Transverse colon (tissue), 4 donors: ENCODE results near the gene RBM38. TPM values are rescaled to one million over a fixed set of nuclear protein-coding genes. Genes with fewer than 3 reads are reported as not detected.

Experiments
- DNase-seq: peaks from one replicate; pipeline ENCODE4 v3.0.0-alpha.2; 2019
- H3K27ac ChIP-seq, 4 donors: fragments of 200-600 bp; sonication (generic); 2 replicates each; pipeline ENCODE4 v1.5.1; 2016 to 2018; ENCODE audit warnings: inconsistent platforms in 4 of 4
- H3K27me3 ChIP-seq: fragments of 200-600 bp; sonication (generic); 2 replicates; pipeline ENCODE4 v1.5.1; 2017; ENCODE audit warnings: inconsistent platforms
- H3K36me3 ChIP-seq, 4 donors: fragments of 200-600 bp; sonication (generic); 2 replicates each; pipeline ENCODE4 v1.5.1; 2017 to 2019; ENCODE audit warnings: inconsistent platforms in 4 of 4
- H3K4me1 ChIP-seq, 4 donors: fragments of 200-600 bp; sonication (generic); 2 replicates each; pipeline ENCODE4 v1.5.1; 2017 to 2020; ENCODE audit warnings: inconsistent platforms in 4 of 4
- H3K4me3 ChIP-seq, 4 donors: fragments of 200-600 bp; sonication (generic); 1 replicate in 1 of 4; 2 replicates in 3 of 4; pipeline versions ENCODE4 v1.5.1 to v1.6.1; 2017 to 2019; ENCODE audit warnings: inconsistent platforms in 4 of 4
- H3K9me3 ChIP-seq, 2 donors: fragments of 200-600 bp; sonication (generic); 2 replicates each; pipeline ENCODE4 v1.5.1; 2017 to 2019; ENCODE audit warnings: inconsistent platforms in 2 of 2
- EP300 ChIP-seq: sonication (generic); formaldehyde crosslinking; IDR thresholded peaks from one replicate; pipeline ENCODE4 v1.6.1; 2017; ENCODE audit warnings: antibody characterized with exemption, low read depth
- POLR2A ChIP-seq: fragments of 450-650 bp; IDR thresholded peaks from one replicate; pipeline ENCODE4 v1.6.1; 2016; ENCODE audit warnings: antibody characterized with exemption, mild to moderate bottlenecking, moderate library complexity
- POLR2AphosphoS5 ChIP-seq, 3 donors: sonication (generic); formaldehyde crosslinking; IDR thresholded peaks; one replicate each; pipeline ENCODE4 v1.6.1; 2016; ENCODE audit warnings: antibody characterized with exemption in 3 of 3
- WGBS, 2 donors: methylation state at CpG; one replicate each; pipeline ENCODE4 v1.1.5; 2018; ENCODE audit warnings: low coverage in 1 of 2; 5-methylcytosine and 5-hydroxymethylcytosine counted together
- in situ Hi-C, 4 donors: fragments of 200-750 bp; cut with MboI; loops; one replicate each; pipeline versions ENCODE4 v1.15.0 to v1.15.1; 2017; ENCODE audit warnings: low sequenced_read_pairs in 3 of 4, low pct_ligation_motif_present in 1 of 4, low pct_unique_long_range_greater_than_20kb in 1 of 4
- intact Hi-C: fragments of 100-400 bp; cut with DNase I; formaldehyde crosslinking; loops from one replicate; pipeline ENCODE4 v1.15.1; 2023; ENCODE audit warnings: low total_unique reads
- total RNA-seq, 4 donors: library from RNA; depleted of rRNA; stranded (reverse); fragments of >200 nt; gene quantifications; one replicate each; pipeline ENCODE4 v1.1.0, GENCODE V29; 2016
- TF ChIP-seq, protein P1 (sequence below), 5 experiments: fragments of 200-600 bp in 3 of 5; fragments of 450-650 bp in 2 of 5; sonication (generic) in 3 of 5; IDR thresholded peaks; 1 replicate in 2 of 5; 2 replicates in 3 of 5; pipeline ENCODE4 v1.5.1; 2016 to 2017; ENCODE audit warnings: antibody characterized with exemption in 5 of 5, inconsistent platforms in 3 of 5, mild to moderate bottlenecking in 2 of 5, moderate library complexity in 1 of 5

RBM38 gene
- total RNA-seq, 4 donors from 2014 or later = 26.5 to 37.4 (median 30.4) TPM

DNA sequence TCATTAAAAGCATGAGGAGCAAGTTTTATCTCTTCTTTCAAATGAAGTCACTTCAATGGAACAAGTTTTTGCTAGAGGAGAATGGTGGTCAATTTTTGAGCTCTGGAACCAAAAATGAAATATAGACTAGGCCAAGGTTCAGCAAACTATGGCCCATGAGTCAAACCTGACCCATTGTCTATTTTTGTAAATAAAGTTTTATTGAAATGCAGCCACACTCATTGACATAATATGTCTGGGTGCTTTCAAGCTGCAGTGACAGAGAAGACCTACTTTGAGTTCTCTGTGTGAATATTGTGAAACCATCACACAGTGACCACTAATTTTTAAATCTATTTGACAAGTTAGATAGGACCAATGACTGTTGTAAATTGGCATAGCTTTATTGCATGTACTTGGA is 26.7 kb upstream of the RBM38 start:
- Histone ChIP-seq H3K36me3 (peaks cover 0 to 47% (median 14%) of the 10 kb centered on the region in 4 donors), H3K27me3 (no peaks in the 10 kb centered on the region), H3K27ac (no peak overlapping the region), H3K4me3 (no peak overlapping the region), H3K9me3 (no peaks in the 10 kb centered on the region), H3K4me1 (no peaks in the 10 kb centered on the region)
- intact Hi-C loops = no loop called here
- DNase-seq = no peak
- TF ChIP-seq, protein P1, sequence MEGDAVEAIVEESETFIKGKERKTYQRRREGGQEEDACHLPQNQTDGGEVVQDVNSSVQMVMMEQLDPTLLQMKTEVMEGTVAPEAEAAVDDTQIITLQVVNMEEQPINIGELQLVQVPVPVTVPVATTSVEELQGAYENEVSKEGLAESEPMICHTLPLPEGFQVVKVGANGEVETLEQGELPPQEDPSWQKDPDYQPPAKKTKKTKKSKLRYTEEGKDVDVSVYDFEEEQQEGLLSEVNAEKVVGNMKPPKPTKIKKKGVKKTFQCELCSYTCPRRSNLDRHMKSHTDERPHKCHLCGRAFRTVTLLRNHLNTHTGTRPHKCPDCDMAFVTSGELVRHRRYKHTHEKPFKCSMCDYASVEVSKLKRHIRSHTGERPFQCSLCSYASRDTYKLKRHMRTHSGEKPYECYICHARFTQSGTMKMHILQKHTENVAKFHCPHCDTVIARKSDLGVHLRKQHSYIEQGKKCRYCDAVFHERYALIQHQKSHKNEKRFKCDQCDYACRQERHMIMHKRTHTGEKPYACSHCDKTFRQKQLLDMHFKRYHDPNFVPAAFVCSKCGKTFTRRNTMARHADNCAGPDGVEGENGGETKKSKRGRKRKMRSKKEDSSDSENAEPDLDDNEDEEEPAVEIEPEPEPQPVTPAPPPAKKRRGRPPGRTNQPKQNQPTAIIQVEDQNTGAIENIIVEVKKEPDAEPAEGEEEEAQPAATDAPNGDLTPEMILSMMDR (IDR thresholded peaks at IDR 0.05) = no peak
- no peak for TF ChIP-seq EP300
- TF ChIP-seq POLR2A = no peak
- no peak for TF ChIP-seq POLR2AphosphoS5 (IDR thresholded peaks at IDR 0.05)
- in situ Hi-C loops = no loop called here

DNA sequence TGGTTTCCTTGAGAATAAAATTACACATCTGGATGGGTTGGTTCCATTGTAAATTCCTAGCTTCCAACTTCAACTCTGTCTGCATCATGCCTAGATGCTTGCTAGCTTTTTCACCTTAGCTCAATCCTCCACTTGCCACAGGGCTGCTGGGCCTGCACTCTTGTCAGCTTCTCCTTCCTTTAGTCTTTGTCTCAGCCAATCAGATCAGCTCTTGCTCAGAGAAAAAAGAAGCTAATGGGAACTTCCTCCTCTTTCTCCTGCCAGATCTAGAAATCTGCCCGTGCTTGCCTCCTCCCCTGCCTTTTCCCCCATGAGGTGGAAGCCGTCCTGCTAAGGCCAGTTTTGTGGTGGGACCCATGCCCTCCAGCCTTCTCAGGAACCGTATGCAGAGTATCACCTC is 21.6 kb upstream of the RBM38 start:
- Histone ChIP-seq H3K27ac (no peak overlapping the region), H3K27me3 (no peaks in the 10 kb centered on the region), H3K36me3 (peaks cover 0 to 73% (median 36%) of the 10 kb centered on the region in 4 donors), H3K9me3 (no peaks in the 10 kb centered on the region), H3K4me3 (no peak overlapping the region), H3K4me1 (peaks cover 0 to 3% (median 0%) of the 10 kb centered on the region in 4 donors)
- in situ Hi-C loops (no loop called here), intact Hi-C loops (no loop called here)
- WGBS, 2 donors = 95% methylated on average over 3 of the region's 3 CpGs; no CpG with 5 or more reads in 1 of the 2 donors
- TF ChIP-seq, protein P1 (IDR thresholded peaks at IDR 0.05) = no peak
- TF ChIP-seq EP300 = no peak
- TF ChIP-seq POLR2A = no peak
- no peak for TF ChIP-seq POLR2AphosphoS5 (IDR thresholded peaks at IDR 0.05)
- DNase-seq = no peak

DNA sequence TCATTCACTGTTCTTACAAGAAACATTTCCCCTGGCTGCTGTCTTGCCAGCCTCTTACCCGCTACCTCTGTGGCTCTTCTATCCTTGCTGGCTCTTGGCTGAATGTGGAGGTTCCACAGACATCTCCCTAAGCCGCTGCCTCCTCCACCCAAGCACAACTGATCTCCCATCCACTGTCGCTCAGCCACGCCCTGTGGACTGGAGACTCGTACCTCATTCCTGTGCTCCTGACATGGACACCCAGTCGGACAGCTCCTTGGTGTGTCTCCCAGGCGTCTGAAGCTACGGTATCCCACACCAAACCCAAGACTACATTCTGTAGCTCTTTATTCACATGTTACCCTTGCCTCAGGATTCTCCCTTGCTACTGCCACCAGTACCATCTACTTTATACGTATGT is 20.9 kb upstream of the RBM38 start:
- Histone ChIP-seq H3K4me1 (peaks cover 0 to 3% (median 0%) of the 10 kb centered on the region in 4 donors), H3K36me3 (peaks cover 0 to 76% (median 37%) of the 10 kb centered on the region in 4 donors), H3K27ac (no peak overlapping the region), H3K27me3 (no peaks in the 10 kb centered on the region), H3K9me3 (no peaks in the 10 kb centered on the region), H3K4me3 (no peak overlapping the region)
- TF ChIP-seq EP300 (no peak), POLR2AphosphoS5 (IDR thresholded peaks at IDR 0.05) (no peak), POLR2A (no peak)
- TF ChIP-seq, protein P1 (IDR thresholded peaks at IDR 0.05) = no peak
- in situ Hi-C loops = no loop called here
- 91 to 98% methylated on average over 9 of the region's 9 CpGs for WGBS, 2 donors
- intact Hi-C loops = loop anchor here (10.0 kb wide), 1 partner anchor 224 kb away; no protein-coding TSS in a partner anchor
- DNase-seq = no peak

DNA sequence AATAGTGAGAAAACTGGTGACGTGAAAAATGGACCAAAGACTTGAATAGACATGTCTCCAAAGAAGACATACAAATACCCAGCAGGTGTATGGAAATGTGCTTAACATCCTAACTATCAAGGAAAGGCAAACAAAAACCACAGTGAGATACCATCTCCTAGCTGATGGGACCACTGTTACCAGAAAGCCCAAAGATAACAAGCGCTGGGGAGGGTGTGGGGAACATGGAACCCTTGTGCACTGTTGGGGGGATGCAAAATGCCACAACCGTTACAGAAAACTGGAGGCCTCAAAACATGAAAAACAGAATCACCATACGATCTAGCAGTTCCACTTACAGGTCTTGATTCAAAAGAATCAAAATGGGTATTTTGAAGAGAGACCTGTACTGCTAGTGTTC is 19.8 kb upstream of the RBM38 start:
- 81 to 87% methylated on average over 4 of the region's 4 CpGs for WGBS, 2 donors
- intact Hi-C loops = loop anchor here (10.0 kb wide), 1 partner anchor 223 kb away; no protein-coding TSS in a partner anchor
- in situ Hi-C loops = no loop called here
- no peak for DNase-seq
- H3K27me3 ChIP-seq = no peaks in the 10 kb centered on the region
- TF ChIP-seq POLR2A = no peak
- no peak for TF ChIP-seq EP300
- TF ChIP-seq POLR2AphosphoS5 (IDR thresholded peaks at IDR 0.05) = no peak
- TF ChIP-seq, protein P1 (IDR thresholded peaks at IDR 0.05) = no peak
- H3K9me3 ChIP-seq = no peaks in the 10 kb centered on the region
- H3K4me1 ChIP-seq = peaks cover 0 to 3% (median 0%) of the 10 kb centered on the region in 4 donors
- peaks cover 0 to 75% (median 36%) of the 10 kb centered on the region in 4 donors for H3K36me3 ChIP-seq
- no peak overlapping the region for H3K27ac ChIP-seq
- H3K4me3 ChIP-seq = no peak overlapping the region
